22Rv1 (cell line): ENCODE data around the gene PPM1K.

Experiments used
- H3K27ac ChIP-seq: fragments of 450-650 bp; 2 replicates; pipeline ENCODE4 v1.5.1; 2017
- ZFX ChIP-seq: fragments of 450-650 bp; IDR thresholded peaks from 2 replicates; pipeline ENCODE4 v1.6.1; 2017; ENCODE audit warnings: antibody characterized with exemption, borderline replicate concordance
- TF ChIP-seq, protein P1 (sequence below): fragments of 450-650 bp; IDR thresholded peaks from 2 replicates; pipeline ENCODE4 v1.5.1; 2017; ENCODE audit warnings: mild to moderate bottlenecking

Gene PPM1K

DNA sequence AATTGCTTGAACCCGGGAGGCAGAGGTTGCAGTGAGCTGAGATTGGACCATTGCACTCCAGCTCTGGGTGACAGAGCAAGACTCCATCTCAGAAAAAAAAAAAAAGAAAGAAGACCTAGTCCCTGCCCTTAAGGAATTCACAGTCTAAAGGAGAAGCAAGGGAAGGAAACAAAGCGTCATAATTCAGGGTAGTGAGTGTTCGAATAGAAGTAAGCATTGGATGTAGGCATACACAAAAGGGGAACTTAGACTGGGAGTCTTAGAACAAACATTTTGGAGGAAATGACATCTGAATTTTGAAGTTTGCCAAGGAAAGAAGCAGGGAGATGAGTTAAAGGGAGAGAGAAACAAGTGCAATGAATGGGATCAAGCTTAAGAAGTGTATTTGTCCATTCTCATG lies 32.4 kb downstream of the PPM1K start:
- H3K27ac ChIP-seq = no peak overlapping the region
- no peak for TF ChIP-seq ZFX
- TF ChIP-seq, protein P1, sequence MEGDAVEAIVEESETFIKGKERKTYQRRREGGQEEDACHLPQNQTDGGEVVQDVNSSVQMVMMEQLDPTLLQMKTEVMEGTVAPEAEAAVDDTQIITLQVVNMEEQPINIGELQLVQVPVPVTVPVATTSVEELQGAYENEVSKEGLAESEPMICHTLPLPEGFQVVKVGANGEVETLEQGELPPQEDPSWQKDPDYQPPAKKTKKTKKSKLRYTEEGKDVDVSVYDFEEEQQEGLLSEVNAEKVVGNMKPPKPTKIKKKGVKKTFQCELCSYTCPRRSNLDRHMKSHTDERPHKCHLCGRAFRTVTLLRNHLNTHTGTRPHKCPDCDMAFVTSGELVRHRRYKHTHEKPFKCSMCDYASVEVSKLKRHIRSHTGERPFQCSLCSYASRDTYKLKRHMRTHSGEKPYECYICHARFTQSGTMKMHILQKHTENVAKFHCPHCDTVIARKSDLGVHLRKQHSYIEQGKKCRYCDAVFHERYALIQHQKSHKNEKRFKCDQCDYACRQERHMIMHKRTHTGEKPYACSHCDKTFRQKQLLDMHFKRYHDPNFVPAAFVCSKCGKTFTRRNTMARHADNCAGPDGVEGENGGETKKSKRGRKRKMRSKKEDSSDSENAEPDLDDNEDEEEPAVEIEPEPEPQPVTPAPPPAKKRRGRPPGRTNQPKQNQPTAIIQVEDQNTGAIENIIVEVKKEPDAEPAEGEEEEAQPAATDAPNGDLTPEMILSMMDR = no peak

- no peak overlapping the region for H3K27ac ChIP-seq
- TF ChIP-seq, protein P1 = no peak
These were observed 37.2 kb downstream of the PPM1K start for GRCh38 chr4:88247148-88247547.

DNA sequence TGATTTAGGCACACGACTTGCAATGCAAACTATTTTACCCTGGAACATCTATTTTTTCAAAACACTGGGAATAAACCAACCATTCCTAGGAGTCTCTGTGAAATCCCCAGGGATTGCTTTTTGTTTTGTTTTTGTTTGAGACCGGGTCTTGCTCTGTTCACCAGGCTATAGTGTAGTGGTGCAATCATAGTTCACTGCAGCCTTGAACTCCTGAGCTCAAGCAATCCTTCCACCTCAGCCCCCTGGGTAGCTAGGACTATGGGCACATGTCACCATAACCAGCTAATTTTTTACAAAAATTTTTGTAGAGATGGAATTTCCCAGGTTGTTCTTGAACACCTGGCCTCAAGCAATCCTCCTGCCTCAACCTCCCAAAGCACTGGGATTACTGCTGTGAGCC lies 37.8 kb downstream of the PPM1K start:
- TF ChIP-seq ZFX = no peak
- TF ChIP-seq, protein P1 = no peak
- H3K27ac ChIP-seq = no peak overlapping the region

DNA sequence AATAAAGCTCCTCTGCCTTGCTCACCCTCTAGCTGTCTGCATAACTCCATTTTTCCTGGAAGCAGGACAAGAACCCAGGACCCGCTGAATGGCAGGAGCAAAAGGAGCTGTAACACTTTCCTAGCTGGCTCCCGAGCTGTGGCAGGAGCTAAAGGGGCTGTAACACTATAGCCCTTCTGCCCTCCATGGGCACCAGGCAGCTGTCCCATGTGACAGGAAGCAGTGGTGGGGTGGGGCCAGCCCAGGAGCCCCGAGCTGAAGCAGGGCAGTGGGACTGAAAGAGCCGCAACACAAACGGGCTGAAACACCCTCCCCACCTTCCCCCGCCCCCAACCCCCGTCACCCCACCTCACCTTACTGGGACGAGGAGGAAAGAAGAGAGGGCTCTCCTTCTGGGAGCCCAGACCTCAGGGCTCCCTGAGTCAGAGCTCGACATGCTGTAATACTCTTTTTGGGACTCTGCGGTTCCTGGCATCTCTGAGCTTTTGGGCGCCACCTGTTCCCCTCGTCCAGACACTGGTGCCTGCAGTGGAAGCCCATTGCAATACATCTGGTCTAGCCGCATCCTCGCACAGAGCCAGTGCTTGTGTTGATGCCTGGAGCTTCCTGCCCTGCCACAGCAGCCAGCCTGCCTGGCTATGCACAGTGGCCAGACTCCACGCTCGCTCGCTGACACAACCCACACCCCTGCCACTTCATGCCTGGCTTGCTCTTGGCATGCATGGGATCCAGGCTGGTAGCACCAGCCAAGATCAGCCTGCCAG lies 39.4 kb downstream of the PPM1K start:
- no peak overlapping the region for H3K27ac ChIP-seq
- no peak for TF ChIP-seq ZFX
- TF ChIP-seq, protein P1 = no peak

DNA sequence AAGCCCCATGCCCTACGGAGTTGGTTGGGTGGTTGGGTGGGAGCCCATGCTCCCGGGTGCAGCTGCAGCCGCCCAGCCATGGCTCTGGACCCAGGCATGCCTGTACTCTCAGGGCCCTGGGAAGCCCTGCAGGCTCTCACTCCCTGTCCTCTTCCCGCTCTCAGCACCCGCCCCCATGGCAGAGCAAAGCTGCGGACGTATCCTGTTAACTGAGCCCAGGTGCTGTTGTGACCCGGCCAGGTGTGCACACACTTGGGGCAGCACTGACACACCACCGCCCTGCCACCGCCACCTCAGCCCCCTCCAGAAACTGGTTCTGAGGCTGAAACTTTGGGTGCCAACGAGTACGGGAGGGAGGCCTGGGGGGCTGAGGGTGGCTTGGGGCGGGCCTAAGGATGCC lies 40.3 kb downstream of the PPM1K start:
- no peak overlapping the region for H3K27ac ChIP-seq
- TF ChIP-seq ZFX = no peak
- TF ChIP-seq, protein P1 = no peak

DNA sequence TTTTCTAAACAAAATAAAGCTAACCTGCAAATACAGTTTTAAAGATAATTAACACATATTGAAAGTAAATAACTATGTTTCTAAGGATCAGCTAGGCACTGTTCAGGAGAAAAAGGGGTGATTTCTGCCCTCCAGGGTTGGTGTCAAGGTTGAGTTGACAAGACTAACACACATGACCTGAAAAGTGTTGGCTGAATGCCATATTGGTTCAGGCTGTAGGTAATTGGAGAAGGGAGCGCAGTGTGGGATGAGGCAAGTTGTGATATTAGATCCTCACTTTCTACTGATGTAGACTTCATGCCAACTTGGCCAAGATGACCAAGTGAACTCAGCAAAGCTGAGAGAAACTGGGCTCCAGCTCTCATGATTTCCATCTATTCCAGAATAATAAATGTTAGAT lies 42.2 kb downstream of the PPM1K start:
- TF ChIP-seq, protein P1 = no peak
- TF ChIP-seq ZFX = no peak

GRCh38 chr4:88240297-88240714 lies 44.1 kb downstream of the PPM1K start:
- TF ChIP-seq, protein P1 = no peak
- no peak for TF ChIP-seq ZFX
- H3K27ac ChIP-seq = no peak overlapping the region

More for the DNA sequence above, 42.2 kb downstream of the PPM1K start:
- no peak overlapping the region for H3K27ac ChIP-seq
